HFF-Myc (cell line): ENCODE measurements around the gene KPNA1.

ENCODE experiments used
- DNase-seq: peaks from one replicate; pipeline ENCODE4 v3.0.0-alpha.2; 2011; ENCODE audit warnings: low read depth; ENCODE audit errors: extremely low read depth
- H3K4me3 ChIP-seq: replicated peaks from 2 replicates; pipeline ENCODE4 v1.5.1; 2011; ENCODE audit warnings: low read depth, mild to moderate bottlenecking, control low read depth, low read length
- TF ChIP-seq, protein P1 (sequence below): IDR thresholded peaks from 2 replicates; pipeline ENCODE4 v1.5.1; 2012; ENCODE audit warnings: mild to moderate bottlenecking, low read depth, low read length, control low read depth; ENCODE audit errors: missing control alignments

The KPNA1 gene

DNA sequence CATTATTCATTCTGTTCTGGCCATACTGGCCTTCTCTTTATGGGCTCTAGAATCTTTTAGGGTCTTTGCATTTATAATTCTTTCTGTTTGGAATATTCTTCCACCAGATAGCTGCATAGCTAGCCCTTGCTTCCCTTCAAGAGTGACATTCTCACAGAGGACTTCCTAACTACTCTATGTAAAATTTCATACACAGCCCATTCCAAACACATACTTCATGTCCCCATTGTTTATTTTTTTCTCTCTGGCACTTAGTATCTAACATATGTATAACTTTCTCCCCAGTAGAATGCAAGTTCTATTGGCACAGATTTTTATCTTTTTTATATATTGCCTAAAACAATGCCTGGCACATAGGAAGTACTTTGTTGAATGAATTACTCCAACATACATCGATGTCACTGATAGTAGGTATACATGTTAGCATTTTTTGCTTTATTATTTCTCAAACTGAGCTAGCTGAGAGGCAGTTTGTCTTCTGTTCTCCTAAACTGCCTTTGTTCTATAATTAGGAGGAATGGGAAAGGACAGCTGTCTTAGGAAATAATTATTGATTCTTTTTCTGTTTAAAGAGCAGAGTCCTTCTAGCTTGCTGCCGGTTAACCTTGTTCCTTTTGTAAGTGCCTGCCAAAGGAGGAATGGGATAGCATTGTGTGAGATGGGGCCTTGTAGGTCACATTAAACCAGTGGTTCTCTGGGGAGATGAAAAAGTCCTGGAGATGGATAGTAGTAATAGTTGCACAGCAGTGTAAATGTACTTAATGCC lies 122.9 kb downstream of the KPNA1 start:
- TF ChIP-seq, protein P1, sequence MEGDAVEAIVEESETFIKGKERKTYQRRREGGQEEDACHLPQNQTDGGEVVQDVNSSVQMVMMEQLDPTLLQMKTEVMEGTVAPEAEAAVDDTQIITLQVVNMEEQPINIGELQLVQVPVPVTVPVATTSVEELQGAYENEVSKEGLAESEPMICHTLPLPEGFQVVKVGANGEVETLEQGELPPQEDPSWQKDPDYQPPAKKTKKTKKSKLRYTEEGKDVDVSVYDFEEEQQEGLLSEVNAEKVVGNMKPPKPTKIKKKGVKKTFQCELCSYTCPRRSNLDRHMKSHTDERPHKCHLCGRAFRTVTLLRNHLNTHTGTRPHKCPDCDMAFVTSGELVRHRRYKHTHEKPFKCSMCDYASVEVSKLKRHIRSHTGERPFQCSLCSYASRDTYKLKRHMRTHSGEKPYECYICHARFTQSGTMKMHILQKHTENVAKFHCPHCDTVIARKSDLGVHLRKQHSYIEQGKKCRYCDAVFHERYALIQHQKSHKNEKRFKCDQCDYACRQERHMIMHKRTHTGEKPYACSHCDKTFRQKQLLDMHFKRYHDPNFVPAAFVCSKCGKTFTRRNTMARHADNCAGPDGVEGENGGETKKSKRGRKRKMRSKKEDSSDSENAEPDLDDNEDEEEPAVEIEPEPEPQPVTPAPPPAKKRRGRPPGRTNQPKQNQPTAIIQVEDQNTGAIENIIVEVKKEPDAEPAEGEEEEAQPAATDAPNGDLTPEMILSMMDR: no peak
- DNase-seq: no peak
- no peak overlapping the region for H3K4me3 ChIP-seq

DNA sequence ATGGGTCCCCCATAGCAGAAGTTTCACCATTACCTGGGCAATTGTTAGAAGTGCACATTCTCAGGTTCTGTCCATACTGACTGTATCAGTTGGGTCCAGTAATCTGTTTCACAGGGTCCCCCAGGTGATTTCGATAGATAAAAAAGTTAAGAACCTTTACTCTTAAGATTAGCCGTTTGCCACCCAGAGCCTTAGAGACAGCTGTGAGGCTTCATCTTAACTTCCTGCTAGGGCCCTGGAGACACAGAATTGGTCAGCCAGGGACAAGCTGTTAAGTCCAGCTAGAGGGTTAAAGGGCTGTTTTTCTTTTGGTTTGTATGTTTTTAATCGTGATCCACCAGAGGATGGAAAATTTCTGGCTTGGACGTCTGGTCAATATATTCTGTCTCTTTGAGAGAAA lies 124.1 kb downstream of the KPNA1 start:
- TF ChIP-seq, protein P1: no peak
- no peak overlapping the region for H3K4me3 ChIP-seq
- DNase-seq: no peak

DNA sequence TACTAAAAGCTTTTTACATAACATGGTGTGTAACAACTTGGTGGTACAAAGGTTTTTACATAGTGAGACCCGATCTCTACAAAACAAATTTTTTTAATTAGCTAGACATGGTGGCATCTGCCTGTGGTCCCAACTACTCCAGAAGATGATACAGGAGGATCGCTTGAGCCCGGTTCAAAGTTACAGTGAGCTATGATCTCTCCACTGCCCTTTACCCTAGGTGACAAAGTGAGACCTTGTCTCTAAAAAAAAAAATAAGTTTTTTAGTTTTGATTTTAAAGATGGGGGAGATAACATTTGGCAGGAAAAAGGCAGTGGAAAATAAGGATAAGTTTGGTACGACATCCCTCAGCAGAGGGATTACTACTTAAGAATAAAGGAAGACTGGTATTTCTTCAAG lies 124.8 kb downstream of the KPNA1 start:
- H3K4me3 ChIP-seq: no peak overlapping the region
- TF ChIP-seq, protein P1: no peak
- DNase-seq: no peak

DNA sequence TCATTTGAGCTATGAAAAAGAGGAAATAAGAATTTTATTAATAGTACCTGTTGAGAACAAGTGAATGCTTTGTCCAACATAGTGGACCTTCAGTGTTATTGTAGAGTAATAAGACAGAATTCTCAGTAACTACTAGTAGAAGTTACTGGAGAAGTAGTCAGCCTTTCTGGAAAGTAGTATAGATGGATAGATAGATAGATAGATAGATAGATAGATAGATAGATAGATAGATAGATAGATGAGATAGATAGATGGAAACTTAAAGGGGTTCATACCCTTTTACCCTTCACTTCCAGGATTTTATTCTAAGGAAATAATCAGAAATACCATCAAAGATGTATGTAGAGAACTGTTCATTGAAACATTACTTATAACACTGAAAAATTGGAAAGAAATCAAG lies 125.5 kb downstream of the KPNA1 start:
- no peak overlapping the region for H3K4me3 ChIP-seq
- TF ChIP-seq, protein P1: no peak

DNA sequence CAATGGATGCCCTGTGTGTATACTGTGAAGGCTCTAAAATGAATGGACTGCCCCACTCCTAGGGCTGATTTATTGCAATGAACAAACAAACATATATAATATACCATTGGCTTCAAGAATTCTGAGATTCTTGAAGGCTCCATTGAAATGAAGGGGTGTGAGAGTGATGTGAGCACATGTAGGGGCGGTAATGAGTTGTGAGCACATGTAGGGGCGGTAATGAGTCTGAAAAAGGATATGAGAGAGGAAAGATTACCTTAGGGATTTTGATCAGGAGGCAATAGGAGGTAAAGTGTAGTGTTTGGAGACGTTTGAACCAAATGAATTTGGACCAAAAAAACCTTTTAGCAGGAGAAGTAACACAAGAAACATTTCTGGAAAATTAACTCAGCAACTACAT lies 127.0 kb downstream of the KPNA1 start:
- DNase-seq: no peak
- no peak overlapping the region for H3K4me3 ChIP-seq
- TF ChIP-seq, protein P1: no peak

More for the DNA sequence above, 125.5 kb downstream of the KPNA1 start:
- DNase-seq: no peak

DNA sequence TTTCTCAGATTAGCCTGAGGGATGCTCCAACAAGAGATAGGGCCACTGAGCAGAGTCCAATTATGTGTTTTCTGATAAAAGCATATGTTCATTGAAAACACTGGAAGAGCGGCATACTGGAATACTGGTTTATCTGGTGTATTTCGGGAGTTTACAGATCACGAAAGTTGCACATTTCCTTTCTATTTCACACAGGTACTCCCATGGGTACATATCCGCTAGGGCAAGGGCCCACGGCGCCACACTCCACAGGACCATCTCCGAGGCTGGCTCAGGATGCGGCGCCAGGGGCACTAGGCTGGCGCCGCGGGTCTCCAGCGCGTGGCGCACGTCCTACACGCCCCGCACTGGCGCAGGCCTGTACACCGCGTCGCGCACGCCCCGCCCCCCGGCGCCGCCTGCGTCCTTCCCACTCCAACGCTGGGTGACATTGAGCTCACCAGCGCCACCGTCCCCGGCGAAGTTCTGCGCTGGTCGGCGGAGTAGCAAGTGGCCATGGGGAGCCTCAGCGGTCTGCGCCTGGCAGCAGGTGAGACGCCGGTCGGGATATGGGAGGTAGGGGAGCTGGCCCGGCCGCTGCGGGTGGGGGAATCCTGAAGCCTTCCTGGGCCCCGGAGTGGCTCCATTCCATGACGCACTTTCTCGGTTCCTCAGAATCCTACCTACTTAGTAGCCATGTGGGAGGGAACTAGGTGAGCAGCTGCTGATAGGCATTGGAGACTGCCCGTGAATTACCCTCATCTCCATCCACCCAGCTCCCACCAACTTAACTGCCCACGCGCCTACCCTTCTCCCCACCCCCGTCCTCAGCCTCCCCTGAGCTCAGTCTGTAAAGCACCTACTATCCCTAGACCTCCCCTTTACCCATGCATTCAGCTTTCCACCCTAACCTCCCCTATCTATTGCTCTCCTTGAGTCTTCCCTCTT lies 130.7 kb downstream of the KPNA1 start, which contains the start of gene FAM162A:
FAM162A (plus strand) TSS at position 412 of the 927 bp plus-strand sequence; CDS start at position 496, 84 bp downstream.
- peak; percentile 63 for DNase-seq
- H3K4me3 ChIP-seq: peak within 1 kb of the TSS; percentile 93
- TF ChIP-seq, protein P1: peak; percentile 45
